Measurements from ENCODE around the gene MAL.

GRCh38 chr2:95047629-95048510, 22.4 kb downstream of the MAL start:
- TF ChIP-seq ARNTL (CRISPR knock-in tag; IDR thresholded peaks at IDR 0.05; ENCODE audit: borderline replicate concordance, low read depth) (no peak), ESRRG (CRISPR knock-in tag; IDR thresholded peaks at IDR 0.05) (no peak), TCF4 (CRISPR knock-in tag; IDR thresholded peaks at IDR 0.05; ENCODE audit: borderline replicate concordance) (no peak), CREB5 (CRISPR knock-in tag; IDR thresholded peaks at IDR 0.05; ENCODE audit: low read depth) (no peak), ZFP3 (CRISPR knock-in tag; IDR thresholded peaks at IDR 0.05) (no peak), POU6F1 (CRISPR knock-in tag; IDR thresholded peaks at IDR 0.05; ENCODE audit: borderline replicate concordance, low read depth) (no peak), PPARA (CRISPR knock-in tag; IDR thresholded peaks at IDR 0.05; ENCODE audit: borderline replicate concordance) (no peak), ZNF565 (CRISPR knock-in tag; conservative IDR thresholded peaks at IDR 0.05; ENCODE audit: low read depth) (no peak), CSDC2 (CRISPR knock-in tag; IDR thresholded peaks at IDR 0.05) (no peak), ZFP30 (CRISPR knock-in tag; IDR thresholded peaks at IDR 0.05) (no peak), ZNF8 (CRISPR knock-in tag; IDR thresholded peaks at IDR 0.05) (no peak), SNAI2 (CRISPR knock-in tag; IDR thresholded peaks at IDR 0.05) (no peak)
